GM21619 (cell line): ENCODE data around the gene STX4.

Experiments
- ATAC-seq: cut with Tn5 transposase; IDR thresholded peaks from one replicate; pipeline ENCODE4 v1.9.1; 2021; ENCODE audit not compliant: unreplicated experiment

STX4 gene

DNA sequence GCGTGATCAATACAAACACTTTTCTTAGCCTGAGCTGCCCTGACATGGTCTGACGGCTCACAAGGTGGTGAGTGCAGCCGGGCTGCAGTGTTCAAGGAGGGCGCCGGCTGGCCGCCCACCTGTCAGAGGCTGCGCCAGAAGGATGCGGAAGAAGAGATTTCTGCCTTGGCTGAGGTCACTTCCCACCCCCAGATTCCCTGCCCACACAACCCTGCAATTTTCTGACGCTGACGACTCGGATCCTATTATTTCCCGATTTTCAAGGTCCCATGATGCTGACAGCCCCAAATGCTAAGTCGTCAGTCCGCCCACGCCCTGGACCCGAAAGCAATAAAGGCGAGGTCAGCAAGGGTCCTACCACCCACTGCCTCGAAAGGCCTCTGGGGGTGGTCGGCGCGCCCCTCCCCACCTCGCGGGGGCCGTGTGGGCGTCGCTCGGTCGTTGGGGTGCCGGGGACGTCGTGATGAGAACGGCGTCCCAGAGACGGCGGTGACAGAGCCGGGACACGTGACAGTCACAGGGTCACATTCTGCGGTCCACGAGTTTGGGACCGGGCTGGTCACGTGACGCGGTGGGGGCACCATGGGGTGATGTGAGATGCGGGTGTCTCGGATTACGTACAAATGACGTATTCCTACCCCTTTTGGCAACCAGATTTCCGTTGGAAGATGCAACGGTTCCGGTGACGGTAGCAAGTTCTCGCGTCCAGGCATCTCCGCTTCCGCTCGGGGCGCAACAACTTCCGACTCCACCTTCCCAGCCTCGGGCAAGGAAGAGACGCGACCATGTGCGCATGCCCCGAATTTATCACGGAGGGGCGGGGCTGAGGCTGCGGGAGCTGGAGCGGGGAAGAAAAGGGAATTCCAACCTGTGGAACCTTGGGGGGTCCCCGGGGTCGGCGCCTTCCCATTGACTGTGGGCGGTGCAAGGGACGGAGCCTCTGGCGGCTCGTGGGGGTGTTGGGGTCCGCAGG is at the start of gene STX4:
Gene STX4, plus strand, starts transcription at position 823 of the 973 bp plus-strand sequence. CDS start 248 bp downstream, outside the sequence.
- peak; percentile 80 for ATAC-seq

GRCh38 chr16:30983898-30984610 is 49.3 kb upstream of the STX4 start:
- ATAC-seq: no peak

- no peak for ATAC-seq
These were observed 48.5 kb upstream of the STX4 start, which contains the start of gene HSD3B7 for GRCh38 chr16:30984669-30985400. Gene HSD3B7 (plus strand): TSS chr16:30985207. CDS start chr16:30985659, 452 bp downstream.

DNA sequence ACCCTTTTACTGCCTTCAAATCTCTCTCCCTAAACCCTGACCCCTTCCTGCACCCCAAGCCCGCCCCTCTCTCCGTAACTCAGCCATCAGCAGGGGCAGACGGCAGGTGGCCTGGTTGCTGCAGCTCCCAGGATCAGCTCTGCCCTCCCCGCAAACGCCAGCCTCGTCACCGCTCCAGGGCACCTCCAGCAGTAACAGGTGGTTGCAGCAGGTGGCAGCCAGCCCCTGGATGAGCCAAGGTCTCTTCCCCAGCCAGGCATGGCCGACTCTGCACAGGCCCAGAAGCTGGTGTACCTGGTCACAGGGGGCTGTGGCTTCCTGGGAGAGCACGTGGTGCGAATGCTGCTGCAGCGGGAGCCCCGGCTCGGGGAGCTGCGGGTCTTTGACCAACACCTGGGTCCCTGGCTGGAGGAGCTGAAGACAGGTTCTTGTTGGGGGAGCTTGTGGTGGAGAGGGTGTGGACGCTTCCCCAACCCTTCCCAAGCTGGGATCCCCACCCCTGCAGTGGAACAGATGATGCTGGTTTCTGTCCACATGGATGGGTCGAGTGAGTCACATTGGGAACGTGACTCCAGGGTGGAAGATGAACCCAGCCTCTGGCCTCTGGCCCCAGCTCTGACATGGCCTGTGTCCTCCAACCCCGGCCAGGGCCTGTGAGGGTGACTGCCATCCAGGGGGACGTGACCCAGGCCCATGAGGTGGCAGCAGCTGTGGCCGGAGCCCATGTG is 47.8 kb upstream of the STX4 start:
- no peak for ATAC-seq

GRCh38 chr16:30986129-30986991 is 47.0 kb upstream of the STX4 start:
- ATAC-seq: no peak

- no peak for ATAC-seq
These were observed 45.7 kb upstream of the STX4 start for GRCh38 chr16:30987581-30988190.

- no peak for ATAC-seq
These were observed 43.8 kb upstream of the STX4 start for GRCh38 chr16:30989469-30990047.

DNA sequence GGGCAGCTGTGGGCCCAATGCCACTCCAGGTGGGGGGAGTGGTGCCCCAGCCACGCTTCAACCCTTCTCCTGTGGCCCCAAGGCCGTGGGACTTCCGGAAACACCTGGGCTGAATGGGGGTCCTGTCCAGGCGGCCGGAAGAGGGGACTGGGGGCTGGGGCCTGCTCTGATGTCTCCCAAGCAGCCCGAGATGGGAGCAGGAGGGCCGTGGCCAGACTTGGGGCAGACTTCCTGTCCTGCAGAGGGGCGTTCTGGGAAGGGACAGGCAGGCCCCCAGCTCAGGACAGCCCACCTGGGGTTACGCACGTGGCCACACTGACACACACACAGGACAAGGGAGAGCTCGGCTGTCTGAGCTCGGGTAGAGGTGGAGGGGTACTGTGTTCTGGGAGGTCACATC is 43.3 kb upstream of the STX4 start:
- no peak for ATAC-seq

DNA sequence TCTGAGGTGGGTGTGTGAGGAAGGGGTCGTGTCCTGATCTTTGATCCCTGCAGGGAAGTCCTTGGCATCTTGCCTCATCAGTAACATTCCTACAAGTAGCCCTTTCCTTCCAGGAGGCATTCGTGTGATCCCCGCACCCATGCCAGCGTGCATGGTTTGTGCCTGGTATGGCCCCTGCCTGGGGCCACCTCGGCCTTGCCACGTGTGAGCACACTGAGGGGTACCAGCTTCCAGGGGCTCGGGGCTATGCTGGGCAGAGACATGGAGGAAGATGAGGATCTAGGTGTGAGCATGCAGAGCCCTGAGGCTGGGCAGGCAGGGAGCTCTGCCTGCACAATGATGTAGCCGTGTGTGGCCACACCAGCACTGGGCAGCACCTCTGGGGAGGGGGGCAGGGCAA is 42.3 kb upstream of the STX4 start:
- ATAC-seq: no peak

DNA sequence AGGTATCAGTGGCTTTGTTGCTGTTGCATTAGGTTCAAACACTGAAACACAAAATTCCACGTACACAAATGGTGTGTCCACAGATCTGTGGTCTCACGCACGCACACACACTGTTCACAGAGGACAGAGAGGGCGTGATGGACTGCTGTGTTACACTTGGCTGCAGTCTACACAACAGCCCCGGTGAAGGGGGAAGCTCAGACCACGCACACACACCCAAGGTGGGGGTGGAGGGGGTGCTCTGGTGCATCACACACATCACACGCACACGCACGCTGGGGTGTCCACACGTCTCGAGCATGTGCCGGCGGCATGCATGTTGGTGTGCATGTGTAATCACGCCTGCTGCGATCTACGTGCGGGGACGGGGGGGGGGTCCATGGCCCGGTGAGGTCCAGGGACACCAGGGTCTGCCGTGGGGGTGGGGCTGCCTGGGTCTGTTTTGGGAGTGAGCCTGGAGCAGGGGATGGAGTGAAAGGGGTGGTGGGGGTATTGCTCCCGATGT is 41.0 kb upstream of the STX4 start:
- no peak for ATAC-seq

- no peak for ATAC-seq
These were observed 40.2 kb upstream of the STX4 start for GRCh38 chr16:30992931-30993816.

GRCh38 chr16:30995927-30996323 is 37.4 kb upstream of the STX4 start:
- no peak for ATAC-seq

DNA sequence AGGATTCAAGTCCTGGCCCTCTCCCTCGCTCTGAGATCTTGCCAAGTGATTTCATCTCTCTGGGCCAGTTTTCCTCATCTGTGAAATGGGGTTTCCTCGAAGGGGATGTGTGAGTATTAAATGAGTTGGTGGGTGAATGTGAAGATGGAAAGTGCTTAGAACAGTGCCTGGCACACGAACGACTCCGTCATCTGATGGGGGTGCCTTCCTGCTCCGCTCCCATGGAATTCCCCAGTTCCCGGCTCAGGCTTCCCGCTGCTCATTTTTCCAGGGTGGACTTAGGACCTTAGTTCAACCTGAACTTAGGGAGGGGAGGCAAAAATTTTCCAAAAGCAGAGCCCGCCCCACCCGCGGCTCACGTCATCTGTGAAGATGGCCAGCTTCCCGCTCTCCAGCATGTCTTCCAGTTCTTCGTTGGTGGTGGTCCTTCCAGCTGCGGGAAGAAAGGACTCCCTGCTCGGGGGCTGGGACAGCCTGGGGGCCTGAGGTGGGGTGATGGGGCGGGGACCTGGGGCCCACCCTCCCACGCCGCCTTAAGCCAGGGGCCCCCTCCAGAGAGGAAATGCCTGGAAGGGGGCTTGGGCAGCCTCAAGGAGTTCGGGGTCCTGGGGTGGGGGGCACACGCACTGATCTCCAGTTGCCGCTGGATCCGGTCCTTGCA is 36.9 kb upstream of the STX4 start:
- peak; percentile 13 for ATAC-seq

- ATAC-seq: peak; percentile 69
These were observed 36.2 kb upstream of the STX4 start for GRCh38 chr16:30996985-30997724.

- no peak for ATAC-seq
These were observed 35.3 kb upstream of the STX4 start for GRCh38 chr16:30997725-30998711.
